Esophagus muscularis mucosa (tissue), 4 donors: Measurements from ENCODE around the gene IPCEF1.

Source experiments
- EP300 ChIP-seq: sonication (generic); formaldehyde crosslinking; IDR thresholded peaks from one replicate; pipeline ENCODE4 v1.6.1; 2017; ENCODE audit warnings: antibody characterized with exemption
- POLR2A ChIP-seq: fragments of 450-650 bp; IDR thresholded peaks from one replicate; pipeline ENCODE4 v1.6.1; 2017; ENCODE audit warnings: antibody characterized with exemption, moderate library complexity, mild to moderate bottlenecking, low read depth
- POLR2AphosphoS5 ChIP-seq, 2 donors: sonication (generic); formaldehyde crosslinking; IDR thresholded peaks; one replicate each; pipeline ENCODE4 v1.6.1; 2017; ENCODE audit warnings: antibody characterized with exemption in 2 of 2
- TF ChIP-seq, protein P1 (sequence below), 3 experiments: fragments of 200-600 bp in 2 of 3; fragments of 450-650 bp in 1 of 3; sonication (generic) in 2 of 3; IDR thresholded peaks; one replicate each; pipeline ENCODE4 v1.5.1; 2017 to 2019; ENCODE audit warnings: antibody characterized with exemption in 3 of 3, mild to moderate bottlenecking in 2 of 3, moderate library complexity in 1 of 3

- TF ChIP-seq, protein P1, sequence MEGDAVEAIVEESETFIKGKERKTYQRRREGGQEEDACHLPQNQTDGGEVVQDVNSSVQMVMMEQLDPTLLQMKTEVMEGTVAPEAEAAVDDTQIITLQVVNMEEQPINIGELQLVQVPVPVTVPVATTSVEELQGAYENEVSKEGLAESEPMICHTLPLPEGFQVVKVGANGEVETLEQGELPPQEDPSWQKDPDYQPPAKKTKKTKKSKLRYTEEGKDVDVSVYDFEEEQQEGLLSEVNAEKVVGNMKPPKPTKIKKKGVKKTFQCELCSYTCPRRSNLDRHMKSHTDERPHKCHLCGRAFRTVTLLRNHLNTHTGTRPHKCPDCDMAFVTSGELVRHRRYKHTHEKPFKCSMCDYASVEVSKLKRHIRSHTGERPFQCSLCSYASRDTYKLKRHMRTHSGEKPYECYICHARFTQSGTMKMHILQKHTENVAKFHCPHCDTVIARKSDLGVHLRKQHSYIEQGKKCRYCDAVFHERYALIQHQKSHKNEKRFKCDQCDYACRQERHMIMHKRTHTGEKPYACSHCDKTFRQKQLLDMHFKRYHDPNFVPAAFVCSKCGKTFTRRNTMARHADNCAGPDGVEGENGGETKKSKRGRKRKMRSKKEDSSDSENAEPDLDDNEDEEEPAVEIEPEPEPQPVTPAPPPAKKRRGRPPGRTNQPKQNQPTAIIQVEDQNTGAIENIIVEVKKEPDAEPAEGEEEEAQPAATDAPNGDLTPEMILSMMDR (IDR thresholded peaks at IDR 0.05), result no peak
- TF ChIP-seq EP300 (no peak), POLR2A (no peak), POLR2AphosphoS5 (IDR thresholded peaks at IDR 0.05) (no peak)
Measured at GRCh38 chr6:154242617-154243357, 113.8 kb downstream of the IPCEF1 start.
